ENCODE measurements around the gene TCIRG1.

Gene TCIRG1

GRCh38 chr11:68016904-68017817 is 21.7 kb upstream of the TCIRG1 start:
- DNase-seq, result no peak

- no peak for DNase-seq
Measured at GRCh38 chr11:68017980-68018729, 20.7 kb upstream of the TCIRG1 start.

GRCh38 chr11:68018730-68019190 is 20.1 kb upstream of the TCIRG1 start:
- no peak for DNase-seq

GRCh38 chr11:68019486-68019885 is 19.3 kb upstream of the TCIRG1 start:
- DNase-seq, result no peak

GRCh38 chr11:68020575-68020974 is 18.2 kb upstream of the TCIRG1 start:
- no peak for DNase-seq

- no peak for DNase-seq
Measured at GRCh38 chr11:68021167-68021787, 17.5 kb upstream of the TCIRG1 start.

- DNase-seq, result no peak
Measured at GRCh38 chr11:68022531-68022930, 16.3 kb upstream of the TCIRG1 start.

GRCh38 chr11:68024508-68024907 is 14.3 kb upstream of the TCIRG1 start:
- DNase-seq, result no peak

GRCh38 chr11:68025047-68025446 is 13.8 kb upstream of the TCIRG1 start:
- DNase-seq, result no peak

- no peak for DNase-seq
Measured at GRCh38 chr11:68026391-68027105, 12.3 kb upstream of the TCIRG1 start.

- no peak for DNase-seq
Measured at GRCh38 chr11:68027667-68028066, 11.2 kb upstream of the TCIRG1 start.

- DNase-seq, result no peak
Measured at GRCh38 chr11:68028802-68029545, 9.9 kb upstream of the TCIRG1 start.

GRCh38 chr11:68030318-68031143 is 8.3 kb upstream of the TCIRG1 start, which contains the start of gene NDUFS8:
Gene NDUFS8, plus strand, starts transcription at chr11:68030681. Its CDS starts 1,471 bp downstream, at chr11:68032152.
- DNase-seq, result peak; percentile 99

GRCh38 chr11:68031144-68031464 is 7.7 kb upstream of the TCIRG1 start:
- no peak for DNase-seq

- DNase-seq, result no peak
Measured at GRCh38 chr11:68032003-68032402, 6.8 kb upstream of the TCIRG1 start.

- no peak for DNase-seq
Measured at GRCh38 chr11:68032997-68033707, 5.7 kb upstream of the TCIRG1 start.

- no peak for DNase-seq
Measured at GRCh38 chr11:68033708-68034045, 5.1 kb upstream of the TCIRG1 start.

- no peak for DNase-seq
Measured at GRCh38 chr11:68035266-68035876, 3.5 kb upstream of the TCIRG1 start.

GRCh38 chr11:68036141-68036716 is 2.6 kb upstream of the TCIRG1 start:
- no peak for DNase-seq
